Epidermal melanocyte (primary cell): Measurements from ENCODE around the gene KCNAB1.
"Not testable (repeated sequence)": the region's sequence is repeated elsewhere in the genome, so short reads cannot be mapped to it uniquely, and the experiment has no call there.

Source experiments
- DNase-seq: peaks from one replicate; pipeline ENCODE4 v3.0.0; 2011; ENCODE audit warnings: low spot score; ENCODE audit not compliant: insufficient read length

Gene KCNAB1

GRCh38 chr3:156559321-156559720 is 438.9 kb downstream of the KCNAB1 start:
- no peak for DNase-seq

GRCh38 chr3:156561533-156561932 is 441.2 kb downstream of the KCNAB1 start:
- no peak for DNase-seq

GRCh38 chr3:156562486-156562885 is 442.1 kb downstream of the KCNAB1 start:
- not testable (repeated sequence) for DNase-seq

- DNase-seq: no peak
Observed at GRCh38 chr3:156563900-156564682, 443.7 kb downstream of the KCNAB1 start.

GRCh38 chr3:156569016-156569415 is 448.6 kb downstream of the KCNAB1 start:
- not testable (repeated sequence) for DNase-seq

GRCh38 chr3:156569881-156570280 is 449.5 kb downstream of the KCNAB1 start:
- not testable (repeated sequence) for DNase-seq

- no peak for DNase-seq
Observed at GRCh38 chr3:156575641-156576040, 455.3 kb downstream of the KCNAB1 start.

- peak; percentile 39 for DNase-seq
Observed at GRCh38 chr3:156576051-156576450, 455.7 kb downstream of the KCNAB1 start.

- no peak for DNase-seq
Observed at GRCh38 chr3:156576651-156577348, 456.4 kb downstream of the KCNAB1 start.

GRCh38 chr3:156577736-156578135 is 457.4 kb downstream of the KCNAB1 start:
- DNase-seq: no peak

- no peak for DNase-seq
Observed at GRCh38 chr3:156579427-156579851, 459.1 kb downstream of the KCNAB1 start.

- no peak for DNase-seq
Observed at GRCh38 chr3:156581033-156581432, 460.7 kb downstream of the KCNAB1 start.

- DNase-seq: no peak
Observed at GRCh38 chr3:156581954-156582353, 461.6 kb downstream of the KCNAB1 start.

- DNase-seq: no peak
Observed at GRCh38 chr3:156582532-156583183, 462.3 kb downstream of the KCNAB1 start.

GRCh38 chr3:156583469-156583868 is 463.1 kb downstream of the KCNAB1 start:
- no peak for DNase-seq

- DNase-seq: no peak
Observed at GRCh38 chr3:156586905-156587759, 466.8 kb downstream of the KCNAB1 start.

GRCh38 chr3:156587760-156588069 is 467.3 kb downstream of the KCNAB1 start:
- DNase-seq: no peak
